Activated CD4-positive, alpha-beta T cell treated with anti-CD3 and anti-CD28 coated beads, Interleukin-2, amount 50 U/mL, for 24 hours (primary cell): ENCODE measurements around the gene KCNF1.

Experiments used
- DNase-seq, 2 donors: peaks; one replicate each; pipeline ENCODE4 v3.0.0-alpha.2; 2020; ENCODE audit warnings: low read depth in 1 of 2, low spot score in 1 of 2

The KCNF1 gene

DNA sequence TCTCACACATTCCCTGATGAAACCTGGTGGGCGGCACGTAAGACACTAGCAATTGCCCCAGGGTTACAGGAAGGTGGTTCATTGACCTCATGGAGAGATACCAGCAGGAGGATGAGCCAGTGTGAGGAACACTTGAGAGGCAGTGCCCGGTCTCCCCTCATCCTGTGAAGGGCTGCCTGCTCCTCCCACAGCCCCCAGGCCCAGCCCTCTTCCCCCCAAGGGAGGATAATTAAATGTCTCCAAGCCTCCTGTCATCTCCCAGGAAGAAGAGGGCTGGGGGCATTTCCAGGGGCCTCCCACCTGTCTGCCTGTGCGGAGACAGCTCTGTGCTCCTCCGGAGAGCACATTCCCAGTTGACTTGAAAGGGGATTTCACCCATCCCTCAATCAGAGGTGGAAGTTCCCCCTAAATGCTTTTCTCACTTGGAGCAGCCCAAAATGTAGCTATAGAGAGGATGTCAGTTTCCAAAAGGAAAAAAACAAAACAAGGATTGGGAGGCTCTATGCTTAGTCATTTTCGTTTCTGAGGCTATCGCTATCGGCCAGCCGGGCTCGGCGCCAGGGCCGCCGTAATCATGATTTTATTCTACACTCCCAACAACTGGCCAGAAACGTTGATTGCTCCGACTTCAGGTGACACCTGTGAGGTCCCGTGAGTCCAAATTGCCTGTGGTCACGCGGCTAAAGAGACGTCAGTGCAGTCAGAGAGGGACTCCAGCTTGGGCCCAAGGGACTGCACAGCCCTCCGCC is 7.1 kb downstream of the KCNF1 start:
- no peak for DNase-seq

DNA sequence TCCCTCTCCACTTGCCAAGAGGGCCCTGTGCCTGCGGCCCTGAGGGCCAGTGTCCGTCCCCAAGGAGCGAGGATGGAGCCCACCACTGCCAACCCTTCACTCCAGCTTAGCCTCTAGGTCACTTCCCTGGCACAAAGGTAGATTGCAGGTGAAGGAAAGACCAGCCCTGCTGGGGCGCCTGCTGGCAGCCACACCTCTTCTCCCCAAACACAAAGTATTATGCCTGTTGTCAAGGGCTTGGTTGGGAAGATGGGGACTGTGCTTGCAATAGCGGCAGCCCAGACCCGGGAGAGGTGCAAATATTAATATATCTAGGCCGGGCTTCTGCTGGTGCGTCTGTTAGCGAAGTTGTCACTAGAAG is 7.7 kb downstream of the KCNF1 start:
- DNase-seq, result no peak

DNA sequence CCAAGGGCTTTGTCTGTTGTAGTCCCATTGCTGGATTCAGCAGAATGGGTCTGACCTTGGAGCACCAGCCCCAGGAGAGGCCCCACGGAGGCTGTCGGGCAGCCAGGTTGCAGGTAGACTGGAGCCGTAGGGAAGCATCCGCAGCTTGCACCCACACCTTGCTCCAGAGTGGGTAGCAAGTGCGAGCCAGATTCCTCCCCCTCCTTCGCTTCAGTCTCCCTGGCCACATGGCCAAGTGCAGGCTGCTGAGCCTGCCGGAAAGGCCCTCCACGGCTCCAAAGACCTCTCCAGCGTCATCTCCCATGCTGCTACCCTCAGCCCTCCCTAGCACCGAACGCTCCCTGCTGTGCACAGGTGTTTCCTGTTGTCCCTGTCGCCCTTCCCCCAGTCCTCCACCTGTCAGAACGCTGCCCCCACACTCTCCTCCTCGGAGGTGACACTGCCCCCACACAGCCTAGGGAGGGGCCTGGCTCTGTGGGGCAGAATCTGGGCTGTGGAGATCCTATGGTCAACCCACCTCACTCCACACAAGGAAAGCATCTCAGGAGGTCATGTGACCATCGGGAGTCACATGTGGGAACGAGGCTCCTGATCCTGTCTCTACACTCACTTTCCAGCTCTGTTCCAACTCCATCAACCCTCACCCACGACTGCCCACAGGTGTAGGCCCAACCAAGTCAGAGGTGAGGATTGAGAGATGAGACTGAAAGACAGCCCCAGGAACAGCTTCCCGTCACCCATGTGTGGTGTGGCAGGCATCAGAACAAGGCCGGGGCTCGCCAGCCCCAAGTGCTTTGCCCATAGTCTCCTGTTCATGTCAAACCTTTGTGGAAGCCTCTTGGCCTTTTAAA is 8.3 kb downstream of the KCNF1 start:
- no peak for DNase-seq

DNA sequence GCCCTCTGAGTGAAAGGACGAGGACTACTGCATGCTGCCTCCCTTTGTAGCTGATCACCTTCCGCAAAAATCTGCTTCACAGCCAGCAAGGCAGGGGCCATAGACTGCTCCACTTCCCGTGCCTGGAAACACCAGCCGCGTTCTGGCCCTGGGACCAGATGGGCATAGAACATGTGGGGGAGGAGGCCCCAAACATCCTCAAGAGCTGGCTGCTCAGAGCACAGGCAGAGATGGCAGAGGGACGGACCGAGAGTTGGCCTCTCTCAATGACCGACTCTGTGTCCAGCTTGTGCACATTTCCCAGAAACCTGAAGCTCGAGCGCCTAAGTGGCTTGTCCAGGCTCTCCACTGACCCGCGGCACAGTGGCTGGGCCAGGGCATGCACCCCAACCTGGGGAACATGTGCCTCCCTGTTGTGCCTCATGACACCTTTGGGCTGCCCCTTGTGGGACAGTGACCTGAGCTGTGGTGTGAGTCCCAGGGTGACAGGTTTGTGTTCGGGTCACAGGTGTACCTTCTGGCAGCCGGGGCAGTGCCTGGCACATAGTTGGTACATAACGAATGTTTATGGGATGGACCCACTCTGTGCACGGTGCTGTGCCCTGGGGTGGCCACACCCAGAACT is 9.1 kb downstream of the KCNF1 start:
- DNase-seq, result no peak

DNA sequence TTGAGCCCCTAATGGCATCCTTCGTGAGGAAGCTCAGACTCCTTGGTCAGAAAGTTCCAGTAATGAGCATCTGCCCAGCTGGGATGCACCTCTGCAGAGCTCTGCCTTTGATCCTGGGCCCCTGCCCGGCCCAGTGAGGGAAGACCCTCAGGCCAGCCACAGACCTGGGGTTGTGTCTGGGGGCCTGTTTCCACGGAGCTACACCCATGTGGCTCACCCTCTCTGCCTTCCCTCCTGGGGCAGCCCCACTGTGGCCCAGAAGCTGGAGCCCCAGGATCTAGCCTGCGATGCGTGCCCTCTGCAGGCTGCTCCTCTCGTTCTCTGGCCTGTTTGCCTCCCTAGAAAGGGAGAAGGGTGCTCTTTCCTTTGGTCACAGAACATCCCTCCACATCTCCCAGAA is 9.8 kb downstream of the KCNF1 start:
- no peak for DNase-seq

DNA sequence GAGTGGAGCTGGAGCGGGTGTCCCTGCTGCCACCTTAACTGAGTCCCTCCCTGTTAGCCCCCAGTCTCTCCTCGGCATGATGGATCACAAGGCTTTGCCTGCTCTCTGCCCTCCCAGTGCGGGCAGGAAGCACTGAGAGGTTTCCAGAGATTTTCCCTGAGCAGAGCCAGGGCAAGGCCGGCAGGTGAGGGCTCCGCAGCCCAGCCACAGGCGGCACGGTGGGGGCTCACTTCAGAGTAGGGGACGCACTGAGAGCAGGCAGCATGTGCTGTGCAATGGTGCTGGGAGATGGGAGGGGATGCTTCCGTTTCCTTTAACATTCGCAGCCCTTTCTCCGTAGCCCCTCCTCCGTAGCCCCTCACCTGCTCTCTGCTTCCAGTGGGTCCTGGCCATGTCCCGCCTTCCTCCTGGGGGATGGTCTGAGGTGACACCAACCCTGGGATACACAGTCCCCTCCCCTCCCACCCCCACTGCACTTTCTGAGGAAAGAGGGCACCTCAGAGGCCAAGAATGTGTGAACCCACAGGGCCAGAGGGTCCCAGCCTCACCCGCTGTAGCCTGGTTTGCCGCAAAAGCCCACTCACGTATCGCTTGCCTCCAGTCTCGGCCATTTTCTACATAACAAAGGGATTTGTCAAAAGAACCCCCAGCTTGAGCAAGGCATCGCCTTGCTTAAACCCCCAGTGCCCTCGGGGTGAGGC is 10.7 kb downstream of the KCNF1 start:
- no peak for DNase-seq

DNA sequence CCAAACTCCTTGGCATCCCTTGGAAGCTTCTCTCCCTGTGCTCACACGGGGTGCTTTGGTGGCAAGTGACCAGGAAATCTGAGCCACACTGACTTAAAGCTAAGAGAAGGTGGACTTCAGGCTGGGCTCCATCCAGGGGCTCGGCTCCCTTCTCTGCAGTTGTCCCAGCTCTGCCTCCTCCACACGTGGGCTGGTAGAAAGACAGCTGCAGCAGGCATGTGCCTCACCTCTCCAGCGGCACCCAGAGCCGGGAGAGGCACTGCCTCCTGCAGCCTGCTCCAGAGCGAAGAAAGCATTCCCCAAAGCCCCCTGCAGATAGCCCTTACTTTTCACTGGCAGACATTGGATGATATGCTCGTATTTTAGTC is 11.3 kb downstream of the KCNF1 start:
- no peak for DNase-seq

DNA sequence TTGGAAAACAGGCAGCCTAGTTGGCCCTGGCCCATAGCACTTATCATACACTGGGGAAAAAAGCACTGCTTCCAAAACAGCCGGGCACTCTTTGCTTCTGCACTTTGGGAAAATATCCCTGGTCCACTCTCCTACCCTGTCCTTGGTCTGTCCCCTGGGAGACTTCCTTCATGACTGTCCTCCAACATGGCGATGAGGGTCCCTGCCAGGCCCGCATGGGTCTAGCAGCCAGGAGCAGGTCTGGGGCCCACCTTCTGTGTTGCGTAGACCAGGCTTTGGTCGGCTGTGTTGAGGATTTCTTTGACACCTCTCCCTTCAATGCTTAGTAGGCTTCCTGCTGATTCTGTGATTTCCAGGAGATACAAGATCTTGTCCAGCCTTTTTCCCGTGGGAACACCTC is 12.2 kb downstream of the KCNF1 start:
- no peak for DNase-seq

DNA sequence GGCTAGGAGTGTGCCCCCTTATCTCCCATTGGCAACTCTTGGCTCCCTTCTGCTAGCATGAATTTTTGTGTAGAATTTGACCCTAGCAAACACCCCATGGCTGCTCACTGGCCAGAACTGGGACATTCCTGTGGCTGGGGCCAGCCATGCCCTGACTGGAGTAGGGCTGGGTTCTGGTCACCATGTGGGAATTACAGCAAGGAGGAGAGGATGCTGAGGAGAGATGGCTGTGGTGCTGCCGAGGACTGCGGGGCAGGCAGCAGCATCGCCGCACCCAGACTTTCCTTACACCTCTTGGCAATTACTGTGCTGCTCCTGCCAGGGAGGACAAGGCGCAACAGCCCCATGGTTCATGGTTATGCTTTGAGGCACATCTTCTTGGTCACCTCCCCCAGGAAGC is 12.7 kb downstream of the KCNF1 start:
- DNase-seq, result no peak

DNA sequence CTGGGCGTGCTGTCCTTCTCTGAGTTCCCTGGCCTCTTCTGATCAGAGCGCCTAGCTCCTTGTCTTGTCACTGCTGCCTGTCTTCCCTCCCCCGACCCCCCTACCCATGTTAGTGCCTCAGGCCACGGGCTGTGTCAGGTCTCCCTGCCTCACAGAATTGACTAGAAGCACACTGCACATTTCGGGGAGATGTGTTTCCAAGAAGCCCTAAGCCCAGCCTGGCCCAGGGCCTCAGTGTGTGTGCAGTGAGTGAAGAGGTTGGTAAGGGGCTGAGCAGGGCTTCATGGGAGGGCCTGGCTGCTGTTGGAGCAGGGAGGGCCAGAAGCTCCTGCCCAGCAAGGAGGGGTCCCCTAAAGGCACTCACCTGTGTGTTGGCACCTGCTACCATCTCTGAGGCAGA is 13.1 kb downstream of the KCNF1 start:
- no peak for DNase-seq

DNA sequence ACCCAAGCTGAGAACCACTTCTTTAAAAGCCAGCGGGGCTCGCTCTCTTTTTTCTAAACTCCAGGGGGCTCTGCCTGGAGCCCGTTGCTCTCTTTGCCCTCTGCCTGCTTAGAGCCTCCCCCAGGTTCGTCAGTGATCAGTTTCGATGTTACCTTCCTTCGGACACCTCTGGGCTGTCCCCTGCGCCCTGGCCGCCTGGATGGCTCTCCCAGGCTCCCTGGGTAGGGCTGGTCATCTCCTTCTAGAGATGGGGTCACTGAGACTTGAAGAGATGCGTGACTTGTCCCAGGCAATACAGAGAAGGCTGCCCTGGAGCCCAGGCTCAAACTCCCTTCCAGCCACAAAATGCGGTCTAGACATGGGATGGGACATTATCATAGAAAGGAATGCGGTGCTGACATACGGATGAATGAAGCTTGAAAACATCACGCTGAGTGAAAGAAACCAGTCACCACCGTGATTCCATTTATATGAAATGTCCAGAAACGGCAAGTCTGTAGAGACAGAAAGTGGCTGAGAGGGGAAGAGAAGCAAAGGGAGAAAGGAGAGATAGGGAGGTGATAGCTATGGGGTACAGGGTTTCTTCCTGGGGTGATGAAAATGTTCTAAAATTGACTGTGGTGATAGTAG is 14.6 kb downstream of the KCNF1 start:
- no peak for DNase-seq

DNA sequence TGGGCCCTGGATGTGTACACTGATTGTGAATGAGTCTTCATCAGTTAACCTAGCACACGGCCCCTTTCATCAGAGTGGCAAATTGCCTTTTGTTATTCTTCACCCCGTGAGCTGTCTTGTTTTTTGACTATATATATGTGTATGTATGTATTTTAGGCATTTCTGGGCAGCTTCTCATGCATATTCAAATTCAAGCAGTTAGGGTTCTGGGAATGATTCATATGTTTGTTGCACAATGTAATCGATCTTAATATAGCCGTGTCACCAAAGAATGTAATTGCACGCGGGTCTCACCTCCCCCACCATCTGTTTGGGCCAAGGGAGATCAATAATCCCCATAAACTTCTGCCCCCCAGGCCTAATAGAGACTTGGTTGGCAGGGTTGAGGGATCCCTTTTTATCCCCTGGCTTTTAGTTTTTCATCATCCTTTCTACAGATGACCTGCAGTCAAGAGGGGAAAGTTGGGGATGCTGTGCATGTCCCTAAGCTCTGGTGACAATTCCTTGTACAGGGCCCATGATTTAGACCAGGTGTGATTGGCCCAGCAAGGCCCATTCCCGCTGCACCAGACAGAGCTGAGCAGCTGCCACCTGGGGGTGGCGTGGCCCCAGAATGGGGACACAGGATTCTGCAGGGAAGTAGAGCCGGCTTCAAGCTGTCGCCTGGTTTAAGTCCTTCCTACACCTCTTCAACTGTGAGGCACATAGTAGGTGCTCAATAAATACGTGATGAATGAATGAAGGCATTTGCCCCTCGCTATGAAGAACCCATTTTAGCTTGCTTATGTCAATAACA is 19.2 kb downstream of the KCNF1 start:
- DNase-seq, result no peak

DNA sequence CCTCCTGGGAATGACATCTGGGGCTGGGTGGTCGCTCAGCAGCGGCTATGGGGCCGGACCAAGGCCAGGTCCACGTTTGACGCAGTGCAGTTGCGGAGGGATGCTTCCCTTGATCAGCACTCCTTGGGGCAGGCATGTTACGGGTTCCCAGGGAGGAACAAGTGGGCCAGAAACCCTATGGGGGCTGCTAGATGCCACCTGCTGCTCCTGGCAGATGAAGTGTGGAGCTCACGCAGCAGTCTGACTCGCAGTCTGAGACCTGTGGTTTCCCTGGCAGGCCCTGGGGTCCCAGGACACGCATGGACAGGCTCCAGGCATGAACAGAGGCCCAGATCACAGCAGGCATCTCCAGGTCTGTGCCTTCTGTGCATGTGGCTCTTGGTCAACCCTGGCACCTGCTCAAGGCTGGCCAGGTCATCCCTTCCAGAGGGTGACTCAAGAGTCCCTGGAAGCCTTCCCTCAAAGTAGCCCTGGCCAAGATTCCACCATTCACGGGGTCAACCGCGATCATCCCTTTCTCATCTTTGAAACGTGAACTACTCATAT is 20.0 kb downstream of the KCNF1 start:
- DNase-seq, result no peak

DNA sequence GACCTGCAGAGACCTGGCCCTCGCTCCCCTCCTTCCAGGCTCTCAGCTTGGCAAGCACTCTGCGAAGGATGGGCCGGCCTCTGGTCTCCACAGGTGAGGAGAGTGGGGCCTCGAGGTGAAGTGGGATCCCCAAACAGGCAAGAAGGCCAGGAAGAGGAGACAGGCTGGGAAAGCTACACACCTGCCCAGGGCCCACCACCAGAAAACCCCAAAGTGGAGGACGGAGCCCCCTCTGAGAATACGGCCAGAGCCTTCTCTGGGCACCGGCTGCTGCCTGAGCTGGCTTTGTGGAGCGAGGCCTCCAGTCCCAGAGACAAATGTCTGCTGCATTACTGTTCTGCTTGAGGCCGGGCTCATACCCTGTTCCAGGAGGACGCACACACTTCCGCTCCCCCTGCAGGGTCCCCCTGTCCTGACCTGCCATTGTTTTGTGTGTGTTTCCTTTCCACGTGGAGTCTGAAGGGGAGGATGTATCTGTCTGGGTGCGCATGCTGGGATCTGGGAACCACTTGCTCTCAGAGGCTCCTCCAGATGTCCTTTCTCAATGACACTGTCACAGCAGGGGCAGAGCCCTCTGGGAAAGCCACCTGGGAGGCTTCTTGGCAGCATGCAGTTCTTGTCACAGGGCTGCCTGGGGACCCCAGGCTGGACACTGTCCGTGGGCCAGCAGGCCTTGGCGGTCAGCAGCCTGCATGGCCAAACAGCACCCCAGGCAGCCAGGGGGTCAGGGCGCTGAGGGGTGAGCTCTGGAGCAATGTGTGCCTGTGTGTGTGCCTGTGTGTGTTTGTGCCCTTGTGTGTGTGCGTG is 20.8 kb downstream of the KCNF1 start:
- DNase-seq, result no peak

DNA sequence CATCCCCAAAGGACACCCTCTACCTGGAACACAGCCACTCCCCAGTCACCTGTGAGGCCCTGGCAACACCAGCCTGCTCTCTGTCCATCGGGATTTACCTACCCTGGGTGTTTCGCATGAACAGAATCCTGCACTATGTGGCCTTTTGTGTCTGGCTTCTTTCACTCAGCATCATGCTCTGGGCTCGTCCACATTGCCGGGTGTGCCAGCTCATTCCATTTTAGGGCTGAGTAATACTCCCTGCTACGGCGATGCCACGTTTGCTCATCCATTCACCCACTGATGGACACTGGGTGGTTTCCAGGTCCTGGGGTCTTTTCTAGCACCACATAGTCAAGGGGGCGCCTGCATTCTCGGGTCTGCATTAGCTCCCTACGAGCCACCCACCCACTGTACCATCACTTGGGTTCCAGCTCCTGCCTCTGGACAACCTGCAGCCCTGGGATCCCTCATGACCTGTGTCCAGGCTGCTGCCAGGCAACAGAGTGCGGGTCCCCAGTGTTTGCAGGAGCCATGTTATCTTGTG is 22.0 kb downstream of the KCNF1 start:
- DNase-seq, result no peak

DNA sequence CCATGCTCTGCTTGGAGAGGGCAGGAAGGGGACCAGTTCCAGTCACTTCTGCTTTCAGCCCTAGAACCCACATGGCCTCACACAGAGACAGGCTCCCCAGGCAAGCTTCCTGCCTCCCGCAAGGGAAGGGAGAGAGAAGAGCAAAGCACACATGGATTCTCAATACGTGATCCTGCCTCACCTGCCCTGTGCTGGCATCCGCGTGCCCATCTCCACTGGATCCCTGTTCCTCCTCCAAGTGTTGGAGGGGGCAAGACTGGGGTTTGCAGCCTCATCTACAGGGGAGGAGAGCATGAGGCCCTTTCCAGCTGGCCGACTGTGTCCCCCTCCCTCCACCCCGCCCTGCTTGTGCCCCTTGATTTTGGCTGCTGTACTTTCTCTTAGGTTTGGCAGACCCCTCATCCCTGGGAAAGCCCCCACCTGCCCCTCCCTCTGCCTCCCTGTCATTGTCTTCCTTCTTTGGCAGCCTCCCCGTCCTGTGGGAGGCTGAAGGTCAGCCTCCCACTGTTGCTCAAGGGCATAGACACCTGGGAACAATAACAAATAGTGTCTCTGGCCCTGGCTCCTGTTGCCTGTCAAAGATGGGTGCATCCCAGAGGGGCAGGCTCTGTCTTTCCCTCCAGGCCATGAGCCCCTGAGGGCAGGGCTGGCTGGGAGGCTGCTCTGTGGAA is 22.7 kb downstream of the KCNF1 start:
- no peak for DNase-seq

DNA sequence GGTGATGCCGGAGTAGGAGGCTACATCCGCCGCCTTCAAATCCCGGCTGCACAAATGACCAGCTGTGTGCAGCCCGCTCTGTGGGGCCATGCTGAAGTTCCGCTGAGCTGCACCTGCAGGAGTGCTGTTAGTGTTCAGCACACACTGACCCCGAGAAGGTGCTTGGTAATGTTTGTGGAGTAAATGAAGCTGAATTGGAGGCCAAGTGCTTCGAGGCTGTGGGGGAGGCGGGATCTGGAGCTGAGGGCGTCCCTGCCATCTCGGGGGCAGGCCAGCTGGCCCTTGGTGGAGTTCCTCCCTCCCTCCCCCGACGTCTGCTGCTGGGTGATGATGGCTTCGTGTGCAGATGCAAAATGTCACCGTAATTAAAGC is 23.2 kb downstream of the KCNF1 start:
- no peak for DNase-seq

DNA sequence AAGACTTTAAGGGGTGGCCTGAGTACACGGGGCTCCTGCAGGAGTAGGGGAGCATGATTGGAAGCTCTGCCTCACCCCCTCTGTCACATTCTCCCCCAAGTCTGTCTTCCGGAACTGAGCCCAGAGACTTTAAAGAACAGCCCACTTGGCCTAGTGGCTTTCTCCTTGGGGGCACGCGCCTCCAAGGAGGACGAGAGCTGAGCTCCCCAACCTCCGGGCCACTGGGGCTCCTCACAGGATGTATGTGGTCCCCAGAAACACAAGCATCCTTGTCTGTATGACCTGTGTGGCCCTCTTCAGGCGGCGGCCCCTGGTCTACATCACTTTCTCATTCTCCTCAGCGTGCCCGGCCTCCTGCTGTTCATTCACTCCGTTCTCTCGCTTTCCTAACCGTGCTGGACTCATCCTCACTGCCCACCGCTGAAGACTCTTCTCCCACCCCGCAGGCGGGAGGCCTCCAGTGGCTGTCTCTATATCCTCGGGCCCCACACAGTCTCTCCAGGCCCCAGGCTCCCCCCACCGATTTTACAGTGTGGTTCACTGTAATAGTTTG is 23.7 kb downstream of the KCNF1 start:
- DNase-seq, result no peak
